ENCODE results near the gene GIPC2.

The GIPC2 gene

GRCh38 chr1:78088486-78088885 is 42.7 kb downstream of the GIPC2 start:
- DNase-seq = no peak
- TF ChIP-seq POLR2A (IDR thresholded peaks at IDR 0.05; ENCODE audit: low read length) (no peak), GATA1 (IDR thresholded peaks at IDR 0.05; ENCODE audit: low read depth, low read length) (no peak)

- DNase-seq = no peak
- TF ChIP-seq POLR2A (IDR thresholded peaks at IDR 0.05; ENCODE audit: low read length) = no peak
- TF ChIP-seq GATA1 (IDR thresholded peaks at IDR 0.05; ENCODE audit: low read depth, low read length) = no peak
These were observed 43.2 kb downstream of the GIPC2 start for GRCh38 chr1:78089010-78089409.

- no peak for TF ChIP-seq POLR2A (IDR thresholded peaks at IDR 0.05; ENCODE audit: low read length)
- TF ChIP-seq GATA1 (IDR thresholded peaks at IDR 0.05; ENCODE audit: low read depth, low read length) = no peak
- DNase-seq = no peak
These were observed 44.8 kb downstream of the GIPC2 start for GRCh38 chr1:78090472-78091133.

GRCh38 chr1:78091215-78091813 is 45.5 kb downstream of the GIPC2 start:
- no peak for DNase-seq
- TF ChIP-seq POLR2A (IDR thresholded peaks at IDR 0.05; ENCODE audit: low read length) (no peak), GATA1 (IDR thresholded peaks at IDR 0.05; ENCODE audit: low read depth, low read length) (no peak)

- TF ChIP-seq GATA1 (IDR thresholded peaks at IDR 0.05; ENCODE audit: low read depth, low read length) (no peak), POLR2A (IDR thresholded peaks at IDR 0.05; ENCODE audit: low read length) (no peak)
- no peak for DNase-seq
These were observed 46.1 kb downstream of the GIPC2 start for GRCh38 chr1:78091886-78092285.

GRCh38 chr1:78092643-78093042 is 46.9 kb downstream of the GIPC2 start:
- DNase-seq = no peak
- TF ChIP-seq POLR2A (IDR thresholded peaks at IDR 0.05; ENCODE audit: low read length) (no peak), GATA1 (IDR thresholded peaks at IDR 0.05; ENCODE audit: low read depth, low read length) (no peak)

GRCh38 chr1:78093560-78093959 is 47.8 kb downstream of the GIPC2 start:
- no peak for DNase-seq
- TF ChIP-seq GATA1 (IDR thresholded peaks at IDR 0.05; ENCODE audit: low read depth, low read length) = no peak
- TF ChIP-seq POLR2A (IDR thresholded peaks at IDR 0.05; ENCODE audit: low read length) = no peak

- TF ChIP-seq GATA1 (IDR thresholded peaks at IDR 0.05; ENCODE audit: low read depth, low read length) = no peak
- TF ChIP-seq POLR2A (IDR thresholded peaks at IDR 0.05; ENCODE audit: low read length) = no peak
- no peak for DNase-seq
These were observed 48.9 kb downstream of the GIPC2 start for GRCh38 chr1:78094639-78095038.

- no peak for DNase-seq
- no peak for TF ChIP-seq POLR2A (IDR thresholded peaks at IDR 0.05; ENCODE audit: low read length)
- no peak for TF ChIP-seq GATA1 (IDR thresholded peaks at IDR 0.05; ENCODE audit: low read depth, low read length)
These were observed 49.8 kb downstream of the GIPC2 start for GRCh38 chr1:78095593-78095992.

GRCh38 chr1:78096017-78096416 is 50.3 kb downstream of the GIPC2 start:
- TF ChIP-seq GATA1 (IDR thresholded peaks at IDR 0.05; ENCODE audit: low read depth, low read length) = no peak
- no peak for TF ChIP-seq POLR2A (IDR thresholded peaks at IDR 0.05; ENCODE audit: low read length)
- DNase-seq = no peak

- DNase-seq = no peak
- TF ChIP-seq GATA1 (IDR thresholded peaks at IDR 0.05; ENCODE audit: low read depth, low read length) (no peak), POLR2A (IDR thresholded peaks at IDR 0.05; ENCODE audit: low read length) (no peak)
These were observed 51.2 kb downstream of the GIPC2 start for GRCh38 chr1:78096976-78097375.

GRCh38 chr1:78101051-78101450 is 55.3 kb downstream of the GIPC2 start:
- no peak for DNase-seq
- TF ChIP-seq GATA1 (IDR thresholded peaks at IDR 0.05; ENCODE audit: low read depth, low read length) = no peak

GRCh38 chr1:78101514-78101913 is 55.7 kb downstream of the GIPC2 start:
- DNase-seq = no peak

GRCh38 chr1:78102082-78102481 is 56.3 kb downstream of the GIPC2 start:
- TF ChIP-seq GATA1 (IDR thresholded peaks at IDR 0.05; ENCODE audit: low read depth, low read length) = no peak
- no peak for TF ChIP-seq POLR2A (IDR thresholded peaks at IDR 0.05; ENCODE audit: low read length)
- DNase-seq = no peak

More at GRCh38 chr1:78101514-78101913, 55.7 kb downstream of the GIPC2 start:
- TF ChIP-seq GATA1 (IDR thresholded peaks at IDR 0.05; ENCODE audit: low read depth, low read length) (no peak), POLR2A (IDR thresholded peaks at IDR 0.05; ENCODE audit: low read length) (no peak)

- TF ChIP-seq POLR2A (IDR thresholded peaks at IDR 0.05; ENCODE audit: low read length) = no peak
- no peak for TF ChIP-seq GATA1 (IDR thresholded peaks at IDR 0.05; ENCODE audit: low read depth, low read length)
- no peak for DNase-seq
These were observed 57.1 kb downstream of the GIPC2 start for GRCh38 chr1:78102916-78103315.
